ENCODE measurements around the gene ADGRE1. TPM values are rescaled to one million over a fixed set of nuclear protein-coding genes. Genes with fewer than 3 reads are reported as not detected.

The ADGRE1 gene
- total RNA-seq, 1 donor from 2014 or later, result 1.6 TPM

DNA sequence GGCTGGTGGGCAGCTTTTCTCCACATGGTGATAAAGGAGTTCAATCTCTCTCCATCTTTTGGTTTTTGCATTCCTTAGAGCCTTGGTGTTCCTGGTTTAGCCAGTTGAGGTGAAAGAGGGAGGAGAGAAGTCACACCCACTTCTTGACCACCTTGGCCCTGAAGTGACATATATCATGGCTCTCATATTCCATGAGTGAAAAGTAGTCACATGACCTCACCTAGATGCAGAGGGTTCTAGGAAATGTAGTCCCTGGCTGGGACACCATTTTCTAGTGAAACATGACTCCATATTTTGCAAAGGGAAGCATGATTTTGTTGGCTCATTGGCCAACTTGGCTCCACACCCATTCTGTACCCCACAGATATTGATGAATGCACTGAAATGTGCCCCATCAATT lies 16.1 kb downstream of the ADGRE1 start:
- Histone ChIP-seq H3K27ac (ENCODE audit: low read depth, low read length) (no peak overlapping the region), H3K27me3 (ENCODE audit: control insufficient read depth in 3 of 3, insufficient read depth in 3 of 3, low read length in 3 of 3) (no peaks in the 10 kb centered on the region), H3K9ac (ENCODE audit: low read depth in 1 of 3, low read length in 3 of 3) (no peak overlapping the region), H3K36me3 (ENCODE audit: control insufficient read depth in 3 of 3, insufficient read depth in 3 of 3, low read length in 3 of 3) (no peaks in the 10 kb centered on the region), H3K4me1 (ENCODE audit: control insufficient read depth in 3 of 3, insufficient read depth in 3 of 3, low read length in 3 of 3) (no peaks in the 10 kb centered on the region), H3K9me3 (ENCODE audit: control insufficient read depth in 3 of 3, low read length in 3 of 3) (peaks cover 15 to 20% (median 16%) of the 10 kb centered on the region in 3 donors), H3K4me3 (ENCODE audit: low read length in 3 of 3) (no peak overlapping the region)

GRCh38 chr19:6906559-6907060 lies 19.2 kb downstream of the ADGRE1 start:
- H3K9ac ChIP-seq (ENCODE audit: low read depth in 1 of 3, low read length in 3 of 3), result no peak overlapping the region
- no peaks in the 10 kb centered on the region for H3K27me3 ChIP-seq (ENCODE audit: control insufficient read depth in 3 of 3, insufficient read depth in 3 of 3, low read length in 3 of 3)
- H3K4me3 ChIP-seq (ENCODE audit: low read length in 3 of 3), result peak overlapping the region in 1 of 3 donors; percentile 41
- no peaks in the 10 kb centered on the region for H3K4me1 ChIP-seq (ENCODE audit: control insufficient read depth in 3 of 3, insufficient read depth in 3 of 3, low read length in 3 of 3)
- no peak overlapping the region for H3K27ac ChIP-seq (ENCODE audit: low read depth, low read length)
- H3K9me3 ChIP-seq (ENCODE audit: control insufficient read depth in 3 of 3, low read length in 3 of 3), result peaks cover 4 to 13% (median 11%) of the 10 kb centered on the region in 3 donors
- H3K36me3 ChIP-seq (ENCODE audit: control insufficient read depth in 3 of 3, insufficient read depth in 3 of 3, low read length in 3 of 3), result no peaks in the 10 kb centered on the region

DNA sequence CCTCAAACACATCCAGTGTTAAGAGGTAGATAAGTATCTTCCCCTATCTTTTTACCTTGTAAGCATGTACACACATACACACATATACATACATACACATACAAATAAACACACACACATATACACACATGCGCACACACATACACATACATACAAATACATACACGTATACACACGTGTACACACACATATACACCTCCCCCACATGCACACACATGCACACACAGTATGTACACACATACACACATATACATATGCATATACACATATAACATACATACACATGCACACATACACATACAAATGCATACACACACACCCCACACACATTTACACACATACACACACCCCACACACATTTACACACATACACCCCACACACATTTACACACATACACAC lies 24.1 kb downstream of the ADGRE1 start:
- Histone ChIP-seq H3K27ac (ENCODE audit: low read depth, low read length) (no peak overlapping the region), H3K36me3 (ENCODE audit: control insufficient read depth in 3 of 3, insufficient read depth in 3 of 3, low read length in 3 of 3) (no peaks in the 10 kb centered on the region), H3K4me1 (ENCODE audit: control insufficient read depth in 3 of 3, insufficient read depth in 3 of 3, low read length in 3 of 3) (no peaks in the 10 kb centered on the region), H3K9ac (ENCODE audit: low read depth in 1 of 3, low read length in 3 of 3) (no peak overlapping the region), H3K27me3 (ENCODE audit: control insufficient read depth in 3 of 3, insufficient read depth in 3 of 3, low read length in 3 of 3) (no peaks in the 10 kb centered on the region), H3K4me3 (ENCODE audit: low read length in 3 of 3) (no peak overlapping the region), H3K9me3 (ENCODE audit: control insufficient read depth in 3 of 3, low read length in 3 of 3) (peaks cover 6 to 12% (median 8%) of the 10 kb centered on the region in 3 donors)

DNA sequence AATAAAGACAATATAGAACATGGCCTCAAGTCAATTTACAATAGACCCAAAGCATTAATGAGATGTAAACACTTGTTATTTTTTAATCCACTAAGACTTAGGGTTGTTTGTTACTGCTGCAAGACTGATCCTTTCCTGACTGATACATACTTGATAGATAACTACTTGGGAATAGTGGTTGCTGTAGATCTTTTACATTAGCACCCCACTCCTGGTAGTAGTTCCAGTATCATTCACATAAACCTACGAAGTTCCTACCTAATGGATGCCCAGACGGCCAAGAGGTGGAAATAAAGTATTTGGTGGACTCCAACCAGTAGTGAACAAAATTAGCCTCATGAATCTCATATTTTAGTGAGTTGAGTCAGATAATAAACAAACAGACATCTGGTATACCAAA lies 26.9 kb downstream of the ADGRE1 start:
- no peaks in the 10 kb centered on the region for H3K27me3 ChIP-seq (ENCODE audit: control insufficient read depth in 3 of 3, insufficient read depth in 3 of 3, low read length in 3 of 3)
- H3K9ac ChIP-seq (ENCODE audit: low read depth in 1 of 3, low read length in 3 of 3), result no peak overlapping the region
- H3K36me3 ChIP-seq (ENCODE audit: control insufficient read depth in 3 of 3, insufficient read depth in 3 of 3, low read length in 3 of 3), result no peaks in the 10 kb centered on the region
- no peak overlapping the region for H3K27ac ChIP-seq (ENCODE audit: low read depth, low read length)
- peaks cover 3 to 7% (median 5%) of the 10 kb centered on the region in 3 donors for H3K9me3 ChIP-seq (ENCODE audit: control insufficient read depth in 3 of 3, low read length in 3 of 3)
- H3K4me3 ChIP-seq (ENCODE audit: low read length in 3 of 3), result no peak overlapping the region
- H3K4me1 ChIP-seq (ENCODE audit: control insufficient read depth in 3 of 3, insufficient read depth in 3 of 3, low read length in 3 of 3), result no peaks in the 10 kb centered on the region

DNA sequence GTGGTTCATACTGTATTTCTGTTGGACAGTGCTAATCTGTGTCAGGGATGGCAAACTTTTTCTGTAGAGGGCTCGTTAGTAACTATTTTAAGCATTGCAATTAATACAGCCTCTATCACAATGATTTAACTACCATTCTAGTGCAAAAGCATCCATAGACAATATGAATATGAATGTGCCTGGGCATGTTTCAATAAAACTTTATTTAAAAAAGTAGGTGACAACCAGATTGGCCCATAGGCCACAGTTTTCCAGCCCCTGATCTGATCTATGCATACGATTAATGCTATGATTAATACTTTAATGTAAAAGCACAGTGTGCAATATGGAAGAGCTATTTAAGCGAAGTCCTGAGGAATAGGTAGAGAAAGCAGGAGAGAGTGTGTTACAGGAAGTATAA lies 29.6 kb downstream of the ADGRE1 start:
- peaks cover 1 to 7% (median 5%) of the 10 kb centered on the region in 3 donors for H3K9me3 ChIP-seq (ENCODE audit: control insufficient read depth in 3 of 3, low read length in 3 of 3)
- H3K9ac ChIP-seq (ENCODE audit: low read depth in 1 of 3, low read length in 3 of 3), result no peak overlapping the region
- no peaks in the 10 kb centered on the region for H3K36me3 ChIP-seq (ENCODE audit: control insufficient read depth in 3 of 3, insufficient read depth in 3 of 3, low read length in 3 of 3)
- no peak overlapping the region for H3K4me3 ChIP-seq (ENCODE audit: low read length in 3 of 3)
- H3K4me1 ChIP-seq (ENCODE audit: control insufficient read depth in 3 of 3, insufficient read depth in 3 of 3, low read length in 3 of 3), result no peaks in the 10 kb centered on the region
- H3K27me3 ChIP-seq (ENCODE audit: control insufficient read depth in 3 of 3, insufficient read depth in 3 of 3, low read length in 3 of 3), result no peaks in the 10 kb centered on the region
- no peak overlapping the region for H3K27ac ChIP-seq (ENCODE audit: low read depth, low read length)

GRCh38 chr19:6925386-6925785 lies 38.0 kb downstream of the ADGRE1 start:
- no peaks in the 10 kb centered on the region for H3K27me3 ChIP-seq (ENCODE audit: control insufficient read depth in 3 of 3, insufficient read depth in 3 of 3, low read length in 3 of 3)
- no peaks in the 10 kb centered on the region for H3K36me3 ChIP-seq (ENCODE audit: control insufficient read depth in 3 of 3, insufficient read depth in 3 of 3, low read length in 3 of 3)
- H3K4me1 ChIP-seq (ENCODE audit: control insufficient read depth in 3 of 3, insufficient read depth in 3 of 3, low read length in 3 of 3), result no peaks in the 10 kb centered on the region
- H3K27ac ChIP-seq (ENCODE audit: low read depth, low read length), result no peak overlapping the region
- H3K4me3 ChIP-seq (ENCODE audit: low read length in 3 of 3), result no peak overlapping the region
- no peak overlapping the region for H3K9ac ChIP-seq (ENCODE audit: low read depth in 1 of 3, low read length in 3 of 3)
- peaks cover 0 to 9% (median 2%) of the 10 kb centered on the region in 3 donors for H3K9me3 ChIP-seq (ENCODE audit: control insufficient read depth in 3 of 3, low read length in 3 of 3)

DNA sequence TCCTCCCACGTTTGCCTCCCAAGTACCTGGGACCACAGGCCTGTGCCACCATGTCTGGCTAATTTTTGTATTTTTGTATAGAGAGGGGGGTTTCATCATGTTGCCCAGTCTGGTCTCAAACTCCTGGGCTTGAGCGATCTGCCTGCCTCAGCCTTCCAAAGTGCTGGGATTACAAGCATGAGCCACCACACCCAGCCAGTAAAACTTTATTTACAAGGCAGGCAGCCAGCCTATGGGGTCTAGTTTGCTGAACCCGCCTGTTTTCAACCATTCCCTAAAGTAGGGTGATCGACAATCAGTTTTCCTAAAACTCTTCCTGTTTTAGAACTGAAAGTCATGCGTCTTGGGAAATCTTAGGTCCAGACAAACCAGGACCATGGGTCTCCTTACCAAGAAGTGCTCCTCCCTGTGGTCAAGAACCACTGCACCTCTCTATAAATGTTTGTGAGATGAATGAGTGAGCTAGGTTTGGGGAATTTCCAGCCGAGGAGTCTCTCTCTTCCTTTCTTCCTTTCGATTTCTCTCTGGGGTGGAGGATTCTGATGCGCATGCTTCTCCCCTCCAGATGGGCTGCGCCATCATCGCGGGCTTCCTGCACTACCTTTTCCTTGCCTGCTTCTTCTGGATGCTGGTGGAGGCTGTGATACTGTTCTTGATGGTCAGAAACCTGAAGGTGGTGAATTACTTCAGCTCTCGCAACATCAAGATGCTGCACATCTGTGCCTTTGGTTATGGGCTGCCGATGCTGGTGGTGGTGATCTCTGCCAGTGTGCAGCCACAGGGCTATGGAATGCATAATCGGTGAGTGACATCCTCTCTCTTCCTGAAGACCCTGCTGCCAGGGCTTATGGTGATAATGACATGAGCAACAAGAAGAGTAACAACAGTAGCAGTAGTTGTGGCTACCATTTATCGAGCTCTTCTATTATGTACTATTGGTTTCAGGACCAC lies 38.7 kb downstream of the ADGRE1 start:
- Histone ChIP-seq H3K4me3 (ENCODE audit: low read length in 3 of 3) (no peak overlapping the region), H3K9ac (ENCODE audit: low read depth in 1 of 3, low read length in 3 of 3) (no peak overlapping the region), H3K27me3 (ENCODE audit: control insufficient read depth in 3 of 3, insufficient read depth in 3 of 3, low read length in 3 of 3) (no peaks in the 10 kb centered on the region), H3K4me1 (ENCODE audit: control insufficient read depth in 3 of 3, insufficient read depth in 3 of 3, low read length in 3 of 3) (no peaks in the 10 kb centered on the region), H3K36me3 (ENCODE audit: control insufficient read depth in 3 of 3, insufficient read depth in 3 of 3, low read length in 3 of 3) (no peaks in the 10 kb centered on the region), H3K27ac (ENCODE audit: low read depth, low read length) (no peak overlapping the region), H3K9me3 (ENCODE audit: control insufficient read depth in 3 of 3, low read length in 3 of 3) (peaks cover 0 to 9% (median 2%) of the 10 kb centered on the region in 3 donors)

DNA sequence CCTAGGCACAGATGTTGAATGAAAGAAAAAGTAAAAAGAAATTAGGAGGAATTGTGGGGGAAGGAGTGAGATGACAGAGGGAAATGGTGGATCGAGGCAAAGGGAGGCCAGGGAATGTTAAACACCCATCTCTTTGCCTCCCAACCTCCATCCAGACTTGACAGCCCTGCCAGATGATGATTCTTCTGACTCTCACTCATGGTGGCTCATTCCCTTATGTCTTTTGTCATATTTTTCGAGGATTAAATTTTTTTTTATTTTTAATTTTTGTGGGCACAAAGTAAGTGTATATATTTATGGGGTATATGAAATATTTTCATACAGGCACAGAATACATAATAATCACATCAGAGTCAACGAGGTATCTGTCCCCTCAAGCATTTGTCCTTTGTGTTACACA lies 42.8 kb downstream of the ADGRE1 start:
- Histone ChIP-seq H3K9ac (ENCODE audit: low read depth in 1 of 3, low read length in 3 of 3) (no peak overlapping the region), H3K9me3 (ENCODE audit: control insufficient read depth in 3 of 3, low read length in 3 of 3) (peaks cover 2 to 9% (median 4%) of the 10 kb centered on the region in 3 donors), H3K4me1 (ENCODE audit: control insufficient read depth in 3 of 3, insufficient read depth in 3 of 3, low read length in 3 of 3) (no peaks in the 10 kb centered on the region), H3K27ac (ENCODE audit: low read depth, low read length) (no peak overlapping the region), H3K27me3 (ENCODE audit: control insufficient read depth in 3 of 3, insufficient read depth in 3 of 3, low read length in 3 of 3) (no peaks in the 10 kb centered on the region), H3K4me3 (ENCODE audit: low read length in 3 of 3) (no peak overlapping the region), H3K36me3 (ENCODE audit: control insufficient read depth in 3 of 3, insufficient read depth in 3 of 3, low read length in 3 of 3) (no peaks in the 10 kb centered on the region)

- peaks cover 1 to 8% (median 5%) of the 10 kb centered on the region in 3 donors for H3K9me3 ChIP-seq (ENCODE audit: control insufficient read depth in 3 of 3, low read length in 3 of 3)
- no peak overlapping the region for H3K27ac ChIP-seq (ENCODE audit: low read depth, low read length)
- H3K36me3 ChIP-seq (ENCODE audit: control insufficient read depth in 3 of 3, insufficient read depth in 3 of 3, low read length in 3 of 3), result no peaks in the 10 kb centered on the region
These were observed 47.7 kb downstream of the ADGRE1 start for GRCh38 chr19:6935069-6935468.

GRCh38 chr19:6935618-6936017 lies 48.2 kb downstream of the ADGRE1 start:
- H3K9ac ChIP-seq (ENCODE audit: low read depth in 1 of 3, low read length in 3 of 3), result no peak overlapping the region
- H3K4me3 ChIP-seq (ENCODE audit: low read length in 3 of 3), result no peak overlapping the region
- peaks cover 0 to 8% (median 3%) of the 10 kb centered on the region in 3 donors for H3K9me3 ChIP-seq (ENCODE audit: control insufficient read depth in 3 of 3, low read length in 3 of 3)
- H3K36me3 ChIP-seq (ENCODE audit: control insufficient read depth in 3 of 3, insufficient read depth in 3 of 3, low read length in 3 of 3), result no peaks in the 10 kb centered on the region
- H3K27ac ChIP-seq (ENCODE audit: low read depth, low read length), result no peak overlapping the region
- H3K27me3 ChIP-seq (ENCODE audit: control insufficient read depth in 3 of 3, insufficient read depth in 3 of 3, low read length in 3 of 3), result no peaks in the 10 kb centered on the region
- no peaks in the 10 kb centered on the region for H3K4me1 ChIP-seq (ENCODE audit: control insufficient read depth in 3 of 3, insufficient read depth in 3 of 3, low read length in 3 of 3)

More at GRCh38 chr19:6935069-6935468, 47.7 kb downstream of the ADGRE1 start:
- Histone ChIP-seq H3K27me3 (ENCODE audit: control insufficient read depth in 3 of 3, insufficient read depth in 3 of 3, low read length in 3 of 3) (no peaks in the 10 kb centered on the region), H3K4me3 (ENCODE audit: low read length in 3 of 3) (no peak overlapping the region), H3K4me1 (ENCODE audit: control insufficient read depth in 3 of 3, insufficient read depth in 3 of 3, low read length in 3 of 3) (no peaks in the 10 kb centered on the region), H3K9ac (ENCODE audit: low read depth in 1 of 3, low read length in 3 of 3) (no peak overlapping the region)

Measured in skeletal muscle tissue (tissue), 4 donors.